Stimulated activated CD8-positive, alpha-beta memory T cell treated with anti-CD3 and anti-CD28 coated beads, Interleukin-15, amount 100 ng/mL, for 1 hour (primary cell): ENCODE data around the gene PRR4.

ENCODE experiments used
- DNase-seq: peaks from one replicate; pipeline ENCODE4 v3.0.0-alpha.2; 2020; ENCODE audit warnings: low read depth

The PRR4 gene

GRCh38 chr12:10801741-10802140 lies 47.5 kb downstream of the PRR4 start:
- DNase-seq, result no peak
